Measurements from ENCODE around the gene ANKRD10.
A peak's percentile ranks its signal among the peaks of the same experiment; 100 is the strongest.
"Not testable (repeated sequence)": the region's sequence is repeated elsewhere in the genome, so short reads cannot be mapped to it uniquely, and the experiment has no call there.

ANKRD10 gene

DNA sequence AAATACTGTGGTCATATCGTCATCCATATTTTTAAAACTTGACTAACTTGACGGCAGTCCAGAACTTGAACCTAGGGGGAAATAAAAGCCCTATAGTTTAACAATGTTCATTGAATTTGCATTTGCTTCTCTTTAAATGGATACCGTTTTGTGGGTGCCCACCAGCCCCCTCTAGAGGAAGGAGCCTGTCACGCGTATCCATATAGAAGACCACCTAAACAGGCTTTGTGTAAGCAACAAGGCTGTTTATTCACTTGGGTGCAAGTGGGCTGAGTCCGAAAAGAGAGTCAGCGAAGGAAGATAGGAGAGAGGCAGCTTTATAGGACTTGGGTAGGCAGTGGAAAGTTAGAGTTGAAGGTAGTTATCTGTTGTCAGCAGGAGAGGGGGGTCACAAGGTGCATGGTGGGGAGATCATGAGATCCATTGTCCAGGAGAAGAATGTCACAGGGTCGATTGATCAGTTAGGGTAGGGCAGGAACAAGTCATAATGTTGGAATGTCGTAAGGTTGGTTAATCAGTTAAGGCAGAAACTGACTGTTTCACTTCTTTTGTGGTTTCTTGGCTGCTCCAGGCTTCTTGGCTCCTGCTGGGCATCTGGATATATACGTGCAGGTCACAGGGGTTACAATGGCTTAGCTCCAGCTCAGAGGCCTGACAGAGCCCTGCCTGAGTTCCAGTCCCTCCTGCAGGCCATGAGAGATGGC lies 42.5 kb upstream of the ANKRD10 start:
- DNase-seq (ENCODE audit: low read depth): no peak
- H3K4me3 ChIP-seq (ENCODE audit: low read depth, low read length): no peak overlapping the region
- TF ChIP-seq, protein P1, sequence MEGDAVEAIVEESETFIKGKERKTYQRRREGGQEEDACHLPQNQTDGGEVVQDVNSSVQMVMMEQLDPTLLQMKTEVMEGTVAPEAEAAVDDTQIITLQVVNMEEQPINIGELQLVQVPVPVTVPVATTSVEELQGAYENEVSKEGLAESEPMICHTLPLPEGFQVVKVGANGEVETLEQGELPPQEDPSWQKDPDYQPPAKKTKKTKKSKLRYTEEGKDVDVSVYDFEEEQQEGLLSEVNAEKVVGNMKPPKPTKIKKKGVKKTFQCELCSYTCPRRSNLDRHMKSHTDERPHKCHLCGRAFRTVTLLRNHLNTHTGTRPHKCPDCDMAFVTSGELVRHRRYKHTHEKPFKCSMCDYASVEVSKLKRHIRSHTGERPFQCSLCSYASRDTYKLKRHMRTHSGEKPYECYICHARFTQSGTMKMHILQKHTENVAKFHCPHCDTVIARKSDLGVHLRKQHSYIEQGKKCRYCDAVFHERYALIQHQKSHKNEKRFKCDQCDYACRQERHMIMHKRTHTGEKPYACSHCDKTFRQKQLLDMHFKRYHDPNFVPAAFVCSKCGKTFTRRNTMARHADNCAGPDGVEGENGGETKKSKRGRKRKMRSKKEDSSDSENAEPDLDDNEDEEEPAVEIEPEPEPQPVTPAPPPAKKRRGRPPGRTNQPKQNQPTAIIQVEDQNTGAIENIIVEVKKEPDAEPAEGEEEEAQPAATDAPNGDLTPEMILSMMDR (IDR thresholded peaks at IDR 0.05; ENCODE audit: insufficient read depth, low read depth, low read length, missing control alignments): no peak

DNA sequence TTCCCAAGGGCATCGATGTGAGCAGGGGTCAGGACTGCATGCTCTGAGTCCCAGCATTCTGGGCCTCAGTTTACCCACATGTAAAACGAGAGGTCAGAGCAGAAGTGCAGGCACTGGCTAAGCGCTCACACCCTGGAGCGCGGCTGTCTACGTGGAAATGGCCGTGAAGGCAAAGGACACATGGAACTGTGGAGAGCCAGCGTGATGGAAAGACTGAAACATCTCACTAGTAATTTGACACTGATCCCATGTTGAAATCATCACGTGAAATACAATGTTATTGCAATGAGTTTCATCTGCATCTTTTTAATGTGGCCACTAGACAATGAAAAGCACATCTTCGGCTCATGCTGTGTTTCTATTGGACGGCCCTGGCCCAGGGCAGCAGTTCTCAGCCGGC lies 41.3 kb upstream of the ANKRD10 start:
- not testable (repeated sequence) for H3K4me3 ChIP-seq (ENCODE audit: low read depth, low read length); DNase-seq (ENCODE audit: low read depth)

DNA sequence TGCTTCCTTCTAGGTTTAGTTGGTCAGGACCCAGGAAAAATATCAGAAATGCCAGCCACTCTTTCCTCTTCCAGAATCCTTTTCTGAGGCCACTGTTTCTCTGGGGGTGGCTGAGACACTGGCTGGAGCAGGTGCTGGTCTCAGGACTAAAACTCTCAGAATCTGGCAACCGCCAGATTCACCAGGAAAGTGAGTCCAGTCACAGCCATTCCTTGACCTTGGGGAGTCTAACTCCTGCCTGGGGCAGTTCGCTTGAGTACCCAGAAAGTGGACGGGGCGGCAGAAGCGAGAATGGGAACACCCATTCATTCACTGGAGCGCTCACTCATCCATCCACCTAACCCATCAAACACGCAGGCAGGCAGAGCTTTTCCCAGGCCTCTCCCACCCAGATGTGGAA lies 40.7 kb upstream of the ANKRD10 start:
- DNase-seq (ENCODE audit: low read depth); H3K4me3 ChIP-seq (ENCODE audit: low read depth, low read length): not testable (repeated sequence)

DNA sequence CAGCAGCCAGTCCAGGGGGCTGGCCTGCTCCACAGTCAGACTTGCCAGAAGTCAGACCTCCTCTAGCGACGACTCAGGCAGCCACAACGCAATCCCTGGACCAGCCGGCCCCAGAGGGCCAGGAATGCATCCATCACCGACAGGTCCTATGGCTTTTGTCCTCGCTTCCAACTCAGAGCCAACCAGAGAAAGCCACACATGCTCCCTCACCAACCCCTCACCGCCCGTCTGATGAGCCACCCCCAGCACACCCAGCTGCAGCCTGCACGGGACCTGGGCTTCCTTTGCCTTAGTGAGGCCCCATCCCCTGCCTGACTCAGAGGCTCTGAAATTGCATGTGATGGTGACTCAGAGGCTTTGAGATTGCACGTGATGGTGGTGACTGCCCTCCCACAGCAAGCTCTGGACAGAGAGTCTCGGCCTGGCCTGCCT lies 40.2 kb upstream of the ANKRD10 start:
- peak; percentile 39 for DNase-seq (ENCODE audit: low read depth)
- H3K4me3 ChIP-seq (ENCODE audit: low read depth, low read length): not testable (repeated sequence)

DNA sequence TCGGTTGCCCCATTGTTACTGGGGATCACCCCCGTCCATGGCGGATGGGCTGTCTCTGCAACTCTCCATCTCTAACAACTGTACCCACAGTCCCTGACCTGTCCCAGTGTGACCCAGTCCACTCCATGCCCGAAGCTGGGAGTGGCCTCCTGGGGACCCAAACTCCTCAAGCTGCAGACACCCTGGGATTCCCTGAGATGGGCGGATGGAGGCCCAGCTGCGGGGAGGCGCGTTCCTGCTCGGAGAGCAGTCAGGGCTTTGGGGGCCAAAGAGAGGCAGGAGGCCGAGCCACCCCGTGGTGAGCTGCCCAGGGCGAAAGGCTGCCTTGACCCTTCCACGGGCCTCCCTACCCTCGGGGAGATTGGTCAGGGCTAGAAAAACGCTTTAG lies 39.7 kb upstream of the ANKRD10 start:
- not testable (repeated sequence) for H3K4me3 ChIP-seq (ENCODE audit: low read depth, low read length); DNase-seq (ENCODE audit: low read depth)

DNA sequence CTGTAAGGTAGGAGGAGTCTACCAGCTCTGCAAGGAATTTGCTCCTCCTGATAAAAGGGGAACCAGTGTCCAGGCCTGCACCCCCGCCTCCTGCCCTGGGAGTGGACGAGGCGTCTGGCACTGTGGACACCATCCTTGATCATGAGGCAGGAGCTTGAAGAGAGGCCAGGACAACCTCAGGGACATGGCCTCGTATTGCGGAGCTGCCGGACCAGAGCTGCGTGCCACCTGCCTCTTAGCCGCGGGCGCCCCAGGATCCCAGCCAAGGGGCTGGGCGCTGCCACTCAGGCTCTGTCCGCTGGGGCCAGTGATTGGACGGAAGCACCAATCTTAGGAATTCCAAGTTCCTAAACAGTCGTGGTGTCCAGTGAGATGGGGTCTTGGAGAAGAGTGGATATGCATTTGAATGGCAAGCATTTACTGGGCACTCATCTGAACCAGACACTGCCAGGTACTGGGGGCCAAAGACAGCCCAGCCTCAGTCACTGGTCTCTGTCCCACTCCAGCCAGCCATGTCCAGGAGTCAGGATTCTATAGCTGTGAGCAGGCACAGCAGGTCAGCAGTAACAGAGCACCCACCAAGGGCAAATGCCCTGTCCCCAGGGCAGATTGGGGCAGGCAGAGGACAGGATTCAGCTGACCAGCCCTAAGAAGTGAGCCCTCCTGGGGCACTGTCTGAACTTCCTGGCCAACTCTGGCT lies 39.1 kb upstream of the ANKRD10 start:
- H3K4me3 ChIP-seq (ENCODE audit: low read depth, low read length): no peak overlapping the region
- no peak for DNase-seq (ENCODE audit: low read depth)
- TF ChIP-seq, protein P1 (IDR thresholded peaks at IDR 0.05; ENCODE audit: insufficient read depth, low read depth, low read length, missing control alignments): no peak

DNA sequence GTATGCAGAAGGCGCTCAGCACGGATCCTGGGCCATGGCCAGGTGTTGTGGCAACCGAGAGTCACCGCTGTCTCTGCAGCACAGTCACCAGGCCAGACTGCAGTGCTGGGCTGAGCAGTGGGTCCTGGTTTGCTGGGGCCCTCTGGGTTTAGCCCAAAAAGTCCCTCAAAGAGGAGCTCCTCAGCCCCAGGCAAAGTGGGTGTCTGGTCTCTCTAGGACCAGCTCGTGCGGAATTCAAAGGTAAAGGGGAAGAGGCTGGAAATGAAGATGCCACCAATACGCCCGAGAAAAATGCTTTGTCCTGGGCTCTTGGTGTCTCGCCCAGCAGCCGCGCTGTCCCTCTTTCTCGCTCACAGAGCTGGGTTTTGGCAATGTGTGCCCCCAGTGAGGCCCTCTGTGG lies 38.5 kb upstream of the ANKRD10 start:
- TF ChIP-seq, protein P1 (IDR thresholded peaks at IDR 0.05; ENCODE audit: insufficient read depth, low read depth, low read length, missing control alignments): no peak
- no peak for DNase-seq (ENCODE audit: low read depth)
- no peak overlapping the region for H3K4me3 ChIP-seq (ENCODE audit: low read depth, low read length)

DNA sequence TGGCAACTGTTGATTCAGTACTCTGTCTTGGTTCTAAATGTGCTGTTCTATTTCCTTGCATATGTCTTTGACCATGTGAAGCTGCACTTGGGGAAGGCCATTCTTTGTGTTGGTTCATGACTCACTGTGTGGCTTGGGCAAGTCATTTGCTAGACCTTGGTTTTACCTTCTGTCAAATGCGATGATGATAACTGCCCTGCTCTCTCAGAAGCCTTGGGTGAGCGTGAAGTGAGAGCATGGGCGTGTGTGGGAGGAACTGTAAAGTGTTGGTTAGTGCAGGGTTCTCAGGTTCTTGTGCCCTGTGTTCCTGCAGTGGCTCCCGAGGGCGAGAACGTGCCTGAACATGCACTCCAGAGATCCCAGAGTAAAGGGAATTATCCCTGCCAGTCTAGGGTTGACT lies 37.3 kb upstream of the ANKRD10 start:
- not testable (repeated sequence) for DNase-seq (ENCODE audit: low read depth)

DNA sequence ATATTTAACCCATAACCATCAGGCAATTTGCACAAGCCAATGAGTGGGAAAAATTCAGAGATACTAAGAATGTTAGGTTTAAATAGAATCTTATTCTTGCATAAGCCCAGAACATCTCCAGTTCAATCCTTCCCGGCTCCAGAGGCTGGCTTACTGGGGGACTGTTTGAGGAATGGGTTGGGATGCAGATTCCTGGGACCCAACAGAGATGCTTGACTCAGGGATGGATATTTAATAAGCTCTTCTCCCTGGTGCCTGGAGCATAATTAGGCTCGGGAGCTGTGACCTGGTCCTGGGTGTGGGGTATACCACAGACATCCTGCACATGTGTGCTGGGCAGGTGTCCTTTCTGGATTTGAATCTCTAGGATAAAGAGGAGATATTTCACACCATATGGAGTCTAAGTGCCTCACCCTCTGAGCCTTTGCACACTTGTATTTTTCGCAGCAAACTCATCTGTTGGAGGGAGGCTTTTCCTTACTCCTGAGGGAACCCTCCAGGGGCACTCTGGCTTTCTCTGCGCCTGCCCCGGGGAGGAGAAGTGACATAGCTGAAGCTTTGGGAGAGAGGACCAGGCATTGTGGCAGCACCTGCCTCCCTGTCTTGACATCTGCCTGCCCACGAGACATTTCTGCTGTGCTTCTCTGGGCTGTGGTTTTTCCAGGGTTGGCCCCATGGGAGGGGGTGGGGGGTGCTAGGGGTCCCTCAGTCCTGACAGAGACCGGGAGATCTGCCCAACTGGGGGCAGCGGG lies 36.1 kb upstream of the ANKRD10 start:
- no peak overlapping the region for H3K4me3 ChIP-seq (ENCODE audit: low read depth, low read length)
- TF ChIP-seq, protein P1 (IDR thresholded peaks at IDR 0.05; ENCODE audit: insufficient read depth, low read depth, low read length, missing control alignments): no peak
- DNase-seq (ENCODE audit: low read depth): no peak

More for the DNA sequence above, 37.3 kb upstream of the ANKRD10 start:
- not testable (repeated sequence) for H3K4me3 ChIP-seq (ENCODE audit: low read depth, low read length)
